HEK293 (cell line): ENCODE results near the gene GPR82.
A peak's percentile ranks its signal among the peaks of the same experiment; 100 is the strongest.

Experiments used
- CTCF ChIA-PET: fragments of 350-600 bp; formaldehyde crosslinking; extraction: SDS; loops from one replicate; lab custom pipeline; 2021; ENCODE audit warnings: antibody characterized with exemption; lab: Yijun Ruan, JAX
- POLR2A ChIA-PET: fragments of 300-600 bp; formaldehyde crosslinking; extraction: SDS; loops from one replicate; lab custom pipeline; 2020; ENCODE audit warnings: antibody characterized with exemption, inconsistent platforms; lab: Yijun Ruan, JAX
- H3K27ac ChIP-seq: fragments of 200-500 bp; sonication (Bioruptor generic); 2 replicates; pipeline ENCODE4 v1.5.1; 2014; ENCODE audit warnings: low read depth, low read length, control low read depth, inconsistent platforms; ENCODE audit errors: extremely low read depth
- H3K36me3 ChIP-seq, 2 experiments: fragments of 200-500 bp in 1 of 2; sonication (Bioruptor generic) in 1 of 2; 1 replicate in 1 of 2; 2 replicates in 1 of 2; pipeline ENCODE4 v1.5.1; 2014 to 2017; ENCODE audit warnings: inconsistent platforms in 2 of 2, low read length in 2 of 2; ENCODE audit not compliant: control insufficient read depth in 2 of 2, insufficient read depth in 1 of 2
- H3K4me1 ChIP-seq: fragments of 200-500 bp; sonication (Bioruptor generic); 2 replicates; pipeline ENCODE4 v1.5.1; 2014; ENCODE audit warnings: mild to moderate bottlenecking, low read length, inconsistent platforms; ENCODE audit not compliant: control insufficient read depth, insufficient read depth
- H3K4me3 ChIP-seq: 2 replicates; pipeline ENCODE4 v1.5.1; 2011; ENCODE audit warnings: low read depth, mild to moderate bottlenecking, control low read depth, low read length, moderate library complexity
- H3K9me3 ChIP-seq: fragments of 200-500 bp; sonication (Bioruptor generic); 2 replicates; pipeline ENCODE4 v1.5.1; 2014; ENCODE audit warnings: low read depth, low read length, inconsistent platforms; ENCODE audit not compliant: control insufficient read depth, insufficient read depth
- AEBP2 ChIP-seq: fragments of 450-650 bp; formaldehyde crosslinking; IDR thresholded peaks from 2 replicates; pipeline ENCODE4 v1.5.1; 2016; ENCODE audit warnings: missing biosample characterization, missing genetic modification characterization, borderline replicate concordance
- KLF7 ChIP-seq: fragments of 450-650 bp; formaldehyde crosslinking; IDR thresholded peaks from 2 replicates; pipeline ENCODE4 v1.5.1; 2016; ENCODE audit warnings: missing biosample characterization, missing genetic modification characterization, borderline replicate concordance
- SP3 ChIP-seq: fragments of 450-650 bp; formaldehyde crosslinking; IDR thresholded peaks from 2 replicates; pipeline ENCODE4 v1.5.1; 2016; ENCODE audit warnings: missing biosample characterization, missing genetic modification characterization
- ZBTB17 ChIP-seq: fragments of 450-650 bp; formaldehyde crosslinking; IDR thresholded peaks from 2 replicates; pipeline ENCODE4 v1.5.1; 2016; ENCODE audit warnings: missing biosample characterization, missing genetic modification characterization
- ZNF148 ChIP-seq: fragments of 450-650 bp; formaldehyde crosslinking; IDR thresholded peaks from 2 replicates; pipeline ENCODE4 v1.5.0; 2017; ENCODE audit warnings: missing biosample characterization, missing genetic modification characterization, borderline replicate concordance
- ZNF16 ChIP-seq: fragments of 450-650 bp; formaldehyde crosslinking; IDR thresholded peaks from 2 replicates; pipeline ENCODE4 v1.5.1; 2016; ENCODE audit warnings: low read depth, missing biosample characterization, missing genetic modification characterization
- ZNF223 ChIP-seq: fragments of 450-650 bp; formaldehyde crosslinking; IDR thresholded peaks from 2 replicates; pipeline ENCODE4 v1.5.1; 2016; ENCODE audit warnings: missing biosample characterization, missing genetic modification characterization
- ZNF239 ChIP-seq: fragments of 450-650 bp; formaldehyde crosslinking; IDR thresholded peaks from 2 replicates; pipeline ENCODE4 v1.5.1; 2016; ENCODE audit warnings: missing biosample characterization, missing genetic modification characterization
- ZNF266 ChIP-seq: fragments of 450-650 bp; formaldehyde crosslinking; IDR thresholded peaks from 2 replicates; pipeline ENCODE4 v1.5.1; 2016; ENCODE audit warnings: missing biosample characterization, missing genetic modification characterization, low read depth
- ZNF510 ChIP-seq: fragments of 450-650 bp; formaldehyde crosslinking; IDR thresholded peaks from 2 replicates; pipeline ENCODE4 v1.5.1; 2018; ENCODE audit warnings: mild to moderate bottlenecking, missing genetic modification characterization, missing biosample characterization; ENCODE audit not compliant: insufficient replicate concordance
- ZNF513 ChIP-seq: fragments of 450-650 bp; IDR thresholded peaks from 2 replicates; pipeline ENCODE4 v1.5.1; 2018; ENCODE audit warnings: missing biosample characterization, missing genetic modification characterization
- ZNF521 ChIP-seq: fragments of 450-650 bp; formaldehyde crosslinking; IDR thresholded peaks from 2 replicates; pipeline ENCODE4 v1.5.1; 2017; ENCODE audit warnings: missing biosample characterization, mild to moderate bottlenecking, missing genetic modification characterization
- ZNF544 ChIP-seq: fragments of 450-650 bp; formaldehyde crosslinking; IDR thresholded peaks from 2 replicates; pipeline ENCODE4 v1.5.0; 2017; ENCODE audit warnings: missing biosample characterization, missing genetic modification characterization
- ZNF624 ChIP-seq: fragments of 450-650 bp; formaldehyde crosslinking; IDR thresholded peaks from 2 replicates; pipeline ENCODE4 v1.5.1; 2017; ENCODE audit warnings: missing biosample characterization, missing genetic modification characterization
- ZNF677 ChIP-seq: fragments of 450-650 bp; IDR thresholded peaks from 2 replicates; pipeline ENCODE4 v1.5.0; 2018; ENCODE audit warnings: missing biosample characterization, mild to moderate bottlenecking, missing genetic modification characterization, moderate library complexity
- ZNF843 ChIP-seq: fragments of 450-650 bp; formaldehyde crosslinking; IDR thresholded peaks from 2 replicates; pipeline ENCODE4 v1.5.1; 2016; ENCODE audit warnings: missing biosample characterization, missing genetic modification characterization
- ZSCAN16 ChIP-seq: fragments of 450-650 bp; formaldehyde crosslinking; IDR thresholded peaks from 2 replicates; pipeline ENCODE4 v1.5.1; 2016; ENCODE audit warnings: missing biosample characterization, missing genetic modification characterization

The GPR82 gene

GRCh38 chrX:41695426-41695825 lies 28.6 kb upstream of the GPR82 start:
- ChIA-PET POLR2A (interaction anchor here (0.7 kb wide), 2 partner anchors 23 to 569 kb away, joined by 3 to 4 read pairs; no protein-coding TSS in a partner anchor), CTCF (no interaction called here)
- Histone ChIP-seq H3K4me3 (no peak overlapping the region), H3K4me1 (no peaks in the 10 kb centered on the region), H3K27ac (no peak overlapping the region), H3K36me3 (no peaks in the 10 kb centered on the region), H3K9me3 (no peaks in the 10 kb centered on the region)
- no peak for TF ChIP-seq ZNF843
- TF ChIP-seq ZNF624, result no peak
- no peak for TF ChIP-seq ZNF239 (tag by site-specific recombination)
- TF ChIP-seq ZSCAN16 (tag by site-specific recombination), result no peak
- no peak for TF ChIP-seq ZNF544 (tag by site-specific recombination)
- TF ChIP-seq ZNF521 (tag by site-specific recombination), result no peak
- no peak for TF ChIP-seq KLF7 (tag by site-specific recombination)
- TF ChIP-seq ZNF513, result no peak
- TF ChIP-seq ZNF677 (tag by site-specific recombination), result no peak
- TF ChIP-seq ZNF266, result no peak
- TF ChIP-seq AEBP2 (tag by site-specific recombination), result no peak
- TF ChIP-seq ZBTB17 (tag by site-specific recombination), result no peak

- CTCF ChIA-PET, result interaction anchor here (1.3 kb wide), 1 partner anchor 15 kb away, joined by 3 read pairs; the partner anchor contains the start of gene GPR34
- Histone ChIP-seq H3K9me3 (no peaks in the 10 kb centered on the region), H3K4me3 (no peak overlapping the region), H3K4me1 (no peaks in the 10 kb centered on the region), H3K27ac (no peak overlapping the region), H3K36me3 (no peaks in the 10 kb centered on the region)
- no peak for TF ChIP-seq ZBTB17 (tag by site-specific recombination)
- no peak for TF ChIP-seq SP3
- no peak for TF ChIP-seq ZNF148 (tag by site-specific recombination)
- TF ChIP-seq ZNF16, result no peak
- POLR2A ChIA-PET, result no interaction called here
Observed at GRCh38 chrX:41703574-41704029, 20.4 kb upstream of the GPR82 start.

- Histone ChIP-seq H3K27ac (no peak overlapping the region), H3K4me3 (no peak overlapping the region), H3K9me3 (no peaks in the 10 kb centered on the region), H3K4me1 (no peaks in the 10 kb centered on the region), H3K36me3 (no peaks in the 10 kb centered on the region)
- TF ChIP-seq ZNF223 (tag by site-specific recombination), result no peak
- TF ChIP-seq ZNF510 (tag by site-specific recombination), result peak; percentile 59
- POLR2A ChIA-PET, result no interaction called here
- CTCF ChIA-PET, result interaction anchor here (0.8 kb wide), 1 partner anchor 147 kb away, joined by 3 read pairs; no protein-coding TSS in a partner anchor
Observed at GRCh38 chrX:41705042-41705441, 18.9 kb upstream of the GPR82 start.
